Choroid plexus epithelial cell (primary cell): Measurements from ENCODE around the gene UBE2O.

Source experiments
- DNase-seq: peaks from one replicate; pipeline ENCODE4 v3.0.0-alpha.2; 2010; ENCODE audit warnings: low read depth
- H3K4me3 ChIP-seq: 2 replicates; pipeline ENCODE4 v1.5.1; 2011; ENCODE audit warnings: low read depth, mild to moderate bottlenecking, control low read depth, low read length, moderate library complexity
- CTCF ChIP-seq: conservative IDR thresholded peaks from 2 replicates; pipeline ENCODE4 v1.5.1; 2011; ENCODE audit warnings: low read depth, mild to moderate bottlenecking, control low read depth, inconsistent platforms, low read length, moderate library complexity

UBE2O gene

DNA sequence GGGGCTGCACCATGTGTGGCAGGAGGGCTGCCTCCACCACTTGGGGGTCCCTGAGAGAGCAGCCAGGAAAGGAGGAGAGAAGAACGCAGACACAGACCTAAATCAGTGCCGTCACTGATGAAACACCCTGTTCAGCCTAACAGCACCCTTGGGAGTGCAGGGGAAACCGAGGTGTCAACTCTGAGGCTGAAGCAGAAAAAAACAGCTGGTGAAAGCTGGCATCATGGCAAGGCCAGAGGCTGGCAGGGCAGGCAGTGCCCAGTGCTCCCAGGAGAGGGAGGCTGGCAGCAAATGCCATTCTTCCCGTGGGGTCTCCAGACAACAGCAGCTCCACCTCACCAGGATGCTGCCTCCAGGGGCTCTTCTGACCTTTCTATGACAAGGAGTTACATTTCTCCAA is 45.4 kb downstream of the UBE2O start:
- no peak for DNase-seq
- no peak overlapping the region for H3K4me3 ChIP-seq
- TF ChIP-seq CTCF, result no peak

DNA sequence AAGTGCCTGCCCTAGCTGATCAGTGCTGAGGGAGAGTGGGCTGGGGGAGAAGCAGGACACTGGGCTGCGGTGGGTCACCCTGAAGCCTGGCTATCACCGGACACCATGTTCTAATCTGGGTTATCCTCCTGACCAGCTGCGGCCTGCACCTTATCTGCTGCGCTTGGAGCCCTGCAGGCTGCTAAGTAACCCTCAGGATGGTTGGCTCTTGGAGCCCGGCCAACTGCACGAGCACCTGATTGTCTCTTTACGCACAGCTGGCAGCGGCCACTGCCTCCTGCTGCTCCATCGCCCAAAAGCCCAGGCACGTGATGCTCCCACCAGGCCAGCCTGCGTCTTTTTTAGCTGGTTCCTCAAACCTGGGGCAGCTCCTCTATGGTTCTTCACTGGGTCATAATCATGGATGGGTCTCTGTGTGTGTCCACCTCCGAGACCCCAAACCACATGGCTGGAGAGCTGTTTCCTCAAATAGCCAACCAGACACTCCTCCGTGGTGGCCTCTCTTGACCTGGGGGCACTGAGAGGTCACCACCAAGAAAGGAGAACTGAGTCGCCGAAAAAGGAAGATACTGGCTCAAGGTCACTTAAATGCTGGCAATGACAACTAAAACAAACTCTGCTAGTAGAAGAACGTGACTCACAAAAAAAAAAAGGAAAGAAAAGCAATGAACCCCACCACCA is 46.8 kb downstream of the UBE2O start:
- no peak overlapping the region for H3K4me3 ChIP-seq
- TF ChIP-seq CTCF, result no peak
- DNase-seq, result peak; percentile 32

DNA sequence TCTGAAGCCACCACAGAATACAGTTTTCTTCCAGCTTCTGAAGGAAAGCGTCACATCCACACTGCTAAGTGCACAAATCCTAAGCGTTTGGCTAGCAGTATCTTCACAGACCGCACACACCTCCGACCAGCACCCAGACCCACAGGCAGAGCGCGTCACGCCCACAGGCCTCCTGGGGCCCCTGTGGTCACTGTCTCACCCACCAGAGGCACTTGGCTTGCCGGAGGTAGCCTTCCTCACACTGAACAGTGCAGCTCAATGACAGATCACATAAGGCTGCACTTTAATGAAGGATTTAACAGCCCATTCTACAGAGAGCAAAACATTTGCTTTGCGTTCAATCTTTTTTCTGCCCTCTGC is 47.4 kb downstream of the UBE2O start:
- no peak for TF ChIP-seq CTCF
- H3K4me3 ChIP-seq, result no peak overlapping the region
- no peak for DNase-seq

GRCh38 chr17:76404976-76405563 is 47.9 kb downstream of the UBE2O start:
- no peak for TF ChIP-seq CTCF
- DNase-seq, result peak; percentile 33
- no peak overlapping the region for H3K4me3 ChIP-seq

- DNase-seq, result no peak
- TF ChIP-seq CTCF, result no peak
- no peak overlapping the region for H3K4me3 ChIP-seq
These were observed 48.7 kb downstream of the UBE2O start for GRCh38 chr17:76404256-76404655.

- no peak for TF ChIP-seq CTCF
- no peak overlapping the region for H3K4me3 ChIP-seq
- DNase-seq, result no peak
These were observed 50.2 kb downstream of the UBE2O start for GRCh38 chr17:76402711-76403110.
